Measurements from ENCODE around the gene PSMG4.

- TF ChIP-seq REST (IDR thresholded peaks at IDR 0.05) (no peak), CTCF (IDR thresholded peaks at IDR 0.05) (no peak), MAX (IDR thresholded peaks at IDR 0.05) (no peak), JUN (IDR thresholded peaks at IDR 0.05) (no peak), EHMT2 (IDR thresholded peaks at IDR 0.05; ENCODE audit: low read depth) (no peak), EP300 (IDR thresholded peaks at IDR 0.05) (no peak), ZSCAN20 (CRISPR knock-in tag; IDR thresholded peaks at IDR 0.05) (no peak), JUNB (IDR thresholded peaks at IDR 0.05) (no peak), USF2 (IDR thresholded peaks at IDR 0.05) (no peak), RNF2 (IDR thresholded peaks at IDR 0.05; ENCODE audit: borderline replicate concordance, low read depth) (no peak), HOXA7 (CRISPR knock-in tag; IDR thresholded peaks at IDR 0.05) (no peak), ELK1 (IDR thresholded peaks at IDR 0.05; ENCODE audit: low read depth, low read length) (no peak), POLR2AphosphoS2 (conservative IDR thresholded peaks at IDR 0.05; ENCODE audit: low read length) (no peak), ZNF302 (CRISPR knock-in tag; IDR thresholded peaks at IDR 0.05) (no peak)
Observed at GRCh38 chr6:3250231-3250675, 8.5 kb upstream of the PSMG4 start.

All from A549 (cell line).